Uterus (tissue), 4 donors: ENCODE measurements around the gene GABRG3. TPM values are rescaled to one million over a fixed set of nuclear protein-coding genes. Genes with fewer than 3 reads are reported as not detected.

Source experiments
- DNase-seq, 2 donors: peaks; one replicate each; pipeline ENCODE4 v3.0.0-alpha.2; 2019 to 2020
- H3K27ac ChIP-seq, 2 donors: fragments of 200-600 bp; sonication (generic); 1 replicate in 1 of 2; 2 replicates in 1 of 2; pipeline ENCODE4 v1.5.1; 2016 to 2018
- H3K27me3 ChIP-seq, 2 donors: fragments of 200-600 bp; sonication (generic); one replicate each; pipeline ENCODE4 v1.5.1; 2018 to 2019; ENCODE audit warnings: control low read depth in 1 of 2
- H3K36me3 ChIP-seq, 2 donors: fragments of 200-600 bp; sonication (generic); one replicate each; pipeline ENCODE4 v1.5.1; 2019; ENCODE audit warnings: control low read depth in 1 of 2
- H3K4me1 ChIP-seq, 2 donors: fragments of 200-600 bp; sonication (generic); one replicate each; pipeline ENCODE4 v1.5.1; 2018 to 2019; ENCODE audit warnings: control low read depth in 1 of 2
- H3K4me3 ChIP-seq, 2 donors: fragments of 200-600 bp; sonication (generic); 1 replicate in 1 of 2; 2 replicates in 1 of 2; pipeline ENCODE4 v1.5.1; 2018 to 2019; ENCODE audit warnings: mild to moderate bottlenecking in 1 of 2
- H3K9me3 ChIP-seq, 2 donors: fragments of 200-600 bp; sonication (generic); one replicate each; pipeline ENCODE4 v1.5.1; 2019; ENCODE audit warnings: control low read depth in 1 of 2
- CTCF ChIP-seq, 4 experiments: fragments of 200-600 bp in 2 of 4; fragments of 450-650 bp in 2 of 4; sonication (generic) in 2 of 4; IDR thresholded peaks; one replicate each; pipeline ENCODE4 v1.5.1; 2016 to 2019; ENCODE audit warnings: antibody characterized with exemption in 4 of 4, mild to moderate bottlenecking in 2 of 4, moderate library complexity in 1 of 4
- POLR2A ChIP-seq, 2 donors: fragments of 450-650 bp; IDR thresholded peaks; one replicate each; pipeline ENCODE4 v1.6.1; 2016; ENCODE audit warnings: antibody characterized with exemption in 2 of 2, mild to moderate bottlenecking in 1 of 2, moderate library complexity in 1 of 2
- intact Hi-C: fragments of 100-400 bp; cut with DNase I; formaldehyde crosslinking; loops from one replicate; pipeline ENCODE4 v1.15.1; 2023; ENCODE audit warnings: low total_unique reads
- total RNA-seq, 4 donors: library from RNA; depleted of rRNA in 3 of 4; stranded (reverse); fragments of >200 nt in 3 of 4; gene quantifications; one replicate each; pipeline versions ENCODE4 v1.1.0 to v1.2.4, GENCODE V29; 2014 to 2023
- donor health status: DM: yes; HTN: yes; CAD: no.

Gene GABRG3
- total RNA-seq, 4 donors from 2014 or later = 3.0 TPM; not detected in 3

GRCh38 chr15:26934848-26935247, 36.1 kb upstream of the GABRG3 start:
- DNase-seq = no peak
- intact Hi-C loops = no loop called here
- H3K27ac ChIP-seq = no peak overlapping the region

GRCh38 chr15:26935322-26935721, 35.7 kb upstream of the GABRG3 start:
- H3K4me1 ChIP-seq = no peaks in the 10 kb centered on the region
- intact Hi-C loops = no loop called here
- H3K9me3 ChIP-seq = no peaks in the 10 kb centered on the region
- no peak overlapping the region for H3K4me3 ChIP-seq
- no peaks in the 10 kb centered on the region for H3K36me3 ChIP-seq
- no peak overlapping the region for H3K27ac ChIP-seq
- no peaks in the 10 kb centered on the region for H3K27me3 ChIP-seq
- TF ChIP-seq POLR2A (IDR thresholded peaks at IDR 0.05) (no peak), CTCF (IDR thresholded peaks at IDR 0.05) (no peak)
- no peak for DNase-seq

More at GRCh38 chr15:26934848-26935247, 36.1 kb upstream of the GABRG3 start:
- no peak overlapping the region for H3K4me3 ChIP-seq
- H3K9me3 ChIP-seq = no peaks in the 10 kb centered on the region
- H3K36me3 ChIP-seq = no peaks in the 10 kb centered on the region
- no peaks in the 10 kb centered on the region for H3K4me1 ChIP-seq
- no peaks in the 10 kb centered on the region for H3K27me3 ChIP-seq
- TF ChIP-seq CTCF (IDR thresholded peaks at IDR 0.05) (no peak), POLR2A (IDR thresholded peaks at IDR 0.05) (no peak)

- no peaks in the 10 kb centered on the region for H3K4me1 ChIP-seq
- H3K9me3 ChIP-seq = no peaks in the 10 kb centered on the region
- no peaks in the 10 kb centered on the region for H3K36me3 ChIP-seq
- H3K27ac ChIP-seq = no peak overlapping the region
- no peak overlapping the region for H3K4me3 ChIP-seq
- no peak for DNase-seq
- no peaks in the 10 kb centered on the region for H3K27me3 ChIP-seq
- no peak for TF ChIP-seq POLR2A (IDR thresholded peaks at IDR 0.05)
- TF ChIP-seq CTCF (IDR thresholded peaks at IDR 0.05) = no peak
- intact Hi-C loops = no loop called here
Observed at GRCh38 chr15:26936502-26936901, 34.5 kb upstream of the GABRG3 start.

GRCh38 chr15:26937134-26937533, 33.8 kb upstream of the GABRG3 start:
- H3K27ac ChIP-seq = no peak overlapping the region
- no peaks in the 10 kb centered on the region for H3K36me3 ChIP-seq

GRCh38 chr15:26939398-26939797, 31.6 kb upstream of the GABRG3 start:
- Histone ChIP-seq H3K27ac (no peak overlapping the region), H3K9me3 (no peaks in the 10 kb centered on the region), H3K4me1 (no peaks in the 10 kb centered on the region), H3K36me3 (no peaks in the 10 kb centered on the region), H3K4me3 (no peak overlapping the region), H3K27me3 (no peaks in the 10 kb centered on the region)
- DNase-seq = no peak
- intact Hi-C loops = no loop called here
- TF ChIP-seq POLR2A (IDR thresholded peaks at IDR 0.05) = no peak
- no peak for TF ChIP-seq CTCF (IDR thresholded peaks at IDR 0.05)

More at GRCh38 chr15:26937134-26937533, 33.8 kb upstream of the GABRG3 start:
- H3K9me3 ChIP-seq = no peaks in the 10 kb centered on the region
- TF ChIP-seq CTCF (IDR thresholded peaks at IDR 0.05) = no peak
- TF ChIP-seq POLR2A (IDR thresholded peaks at IDR 0.05) = no peak
- H3K4me3 ChIP-seq = no peak overlapping the region
- no peaks in the 10 kb centered on the region for H3K4me1 ChIP-seq
- no peaks in the 10 kb centered on the region for H3K27me3 ChIP-seq
- DNase-seq = no peak
- intact Hi-C loops = no loop called here
